Naive thymus-derived CD4-positive, alpha-beta T cell (primary cell): ENCODE measurements around the gene DACH1. TPM values are rescaled to one million over a fixed set of nuclear protein-coding genes. Genes with fewer than 3 reads are reported as not detected.

ENCODE experiments used
- ATAC-seq: fragments of 150-1000 bp; cut with Tn5 transposase; 2 replicates; pipeline ENCODE4 v1.10.0; 2021; ENCODE audit warnings: mild to moderate bottlenecking, moderate library complexity
- CTCF ChIA-PET: fragments of 350-600 bp; sonication (Branson Sonifier 250); formaldehyde crosslinking; loops from one replicate; lab custom pipeline; 2021; ENCODE audit warnings: antibody characterized with exemption; lab: Charles Lee
- POLR2A ChIA-PET: fragments of 350-600 bp; sonication (Branson Sonifier 250); formaldehyde crosslinking; loops from one replicate; lab custom pipeline; 2021; ENCODE audit warnings: antibody characterized with exemption, inconsistent platforms; lab: Charles Lee
- DNase-seq, 9 donors: peaks; one replicate each; pipeline versions ENCODE4 v3.0.0 to v3.0.0-alpha.2; 2020 to 2022; ENCODE audit warnings: mixed read lengths in 1 of 9
- H3K27ac ChIP-seq: one replicate; pipeline ENCODE4 v1.7.0; 2013; ENCODE audit warnings: mild to moderate bottlenecking, low read depth, low read length, moderate library complexity
- H3K27me3 ChIP-seq, 2 donors: one replicate each; pipeline ENCODE4 v1.7.0; 2013; ENCODE audit warnings: low read length in 2 of 2, mild to moderate bottlenecking in 2 of 2, moderate library complexity in 2 of 2; ENCODE audit not compliant: control insufficient read depth in 2 of 2, insufficient read depth in 2 of 2
- H3K36me3 ChIP-seq, 3 experiments: 1 replicate in 2 of 3; 2 replicates in 1 of 3; pipeline ENCODE4 v1.7.0; 2013; ENCODE audit warnings: low read length in 3 of 3, mild to moderate bottlenecking in 3 of 3, moderate library complexity in 1 of 3; ENCODE audit not compliant: insufficient read depth in 3 of 3, control insufficient read depth in 2 of 3
- H3K4me1 ChIP-seq, 2 donors: one replicate each; pipeline ENCODE4 v1.7.0; 2013; ENCODE audit warnings: low read length in 2 of 2, mild to moderate bottlenecking in 2 of 2, moderate library complexity in 1 of 2; ENCODE audit not compliant: control insufficient read depth in 2 of 2, insufficient read depth in 2 of 2
- H3K4me3 ChIP-seq: 2 replicates; pipeline ENCODE4 v1.7.0; 2013; ENCODE audit warnings: mild to moderate bottlenecking, low read length
- H3K9me3 ChIP-seq, 3 experiments: 1 replicate in 2 of 3; 2 replicates in 1 of 3; pipeline ENCODE4 v1.7.0; 2013; ENCODE audit warnings: low read length in 3 of 3; ENCODE audit not compliant: control insufficient read depth in 2 of 3
- H3K27ac Mint-ChIP-seq, 9 donors: one replicate each; pipeline ENCODE4 v1.8.0; 2020 to 2022; ENCODE audit warnings: mixed read lengths in 9 of 9, mild to moderate bottlenecking in 8 of 9, moderate library complexity in 5 of 9, inconsistent platforms in 2 of 9
- H3K27me3 Mint-ChIP-seq, 5 donors: one replicate each; pipeline ENCODE4 v1.8.0; 2021 to 2022; ENCODE audit warnings: mixed read lengths in 5 of 5, mild to moderate bottlenecking in 1 of 5
- H3K36me3 Mint-ChIP-seq, 5 donors: one replicate each; pipeline ENCODE4 v1.8.0; 2020 to 2022; ENCODE audit warnings: mixed read lengths in 5 of 5, mild to moderate bottlenecking in 3 of 5, inconsistent platforms in 1 of 5
- H3K4me1 Mint-ChIP-seq, 7 donors: one replicate each; pipeline ENCODE4 v1.8.0; 2020 to 2022; ENCODE audit warnings: mixed read lengths in 7 of 7, mild to moderate bottlenecking in 3 of 7, inconsistent platforms in 1 of 7
- H3K4me3 Mint-ChIP-seq, 10 donors: one replicate each; pipeline ENCODE4 v1.8.0; 2020 to 2022; ENCODE audit warnings: mild to moderate bottlenecking in 10 of 10, mixed read lengths in 10 of 10, moderate library complexity in 6 of 10, inconsistent platforms in 2 of 10
- H3K9me3 Mint-ChIP-seq, 11 donors: one replicate each; pipeline ENCODE4 v1.8.0; 2020 to 2022; ENCODE audit warnings: mixed read lengths in 11 of 11, mild to moderate bottlenecking in 4 of 11, inconsistent platforms in 1 of 11, moderate library complexity in 1 of 11
- intact Hi-C, 2 donors: fragments of 100-400 bp; cut with micrococcal nuclease; formaldehyde crosslinking; loops; one replicate each; pipeline ENCODE4 v1.15.1; 2023
- polyA plus RNA-seq, 2 donors: library from polyadenylated mRNA; unstranded; fragments of 300-500 nt; fragmentation: Illumina TruSeq; gene quantifications; one replicate each; pipeline ENCODE4 v1.2.3, GENCODE V29; 2021
- total RNA-seq, 6 experiments: library from RNA in 5 of 6; stranded (reverse) in 5 of 6; gene quantifications; 1 replicate in 5 of 6; 2 replicates in 1 of 6; pipeline ENCODE4 v1.2.3 and lab custom pipeline; 2021 to 2026

The DACH1 gene
- total and polyA plus RNA-seq, 7 experiments from 2014 or later, result 0.20 to 1.7 (median 0.57) TPM; not detected in 1

GRCh38 chr13:71869274-71869673 lies 2.3 kb upstream of the DACH1 start:
- ATAC-seq, result no peak
- POLR2A ChIA-PET, result no interaction called here
- peak overlapping the region in 1 of 10 donors; percentile 49 for H3K4me3 Mint-ChIP-seq

GRCh38 chr13:71866335-71867130 lies 471 bp downstream of the DACH1 start:
- DNase-seq (peak; percentile 4 to 48 (median 35)), ATAC-seq (peak; percentile 37)
- H3K4me3 Mint-ChIP-seq, result peak overlapping the region; percentile 75 to 93 (median 84)
- peaks cover 48 to 80% (median 52%) of the 10 kb centered on the region in 5 donors for H3K27me3 Mint-ChIP-seq
- H3K4me1 ChIP-seq, result peaks cover 0 to 10% of the 10 kb centered on the region in 2 donors
- intact Hi-C loops, result no loop called here
- ChIA-PET POLR2A (interaction anchor here (0.5 kb wide), 1 partner anchor 50 kb away, joined by 3 read pairs; no protein-coding TSS in a partner anchor), CTCF (no interaction called here)
- no peaks in the 10 kb centered on the region for H3K9me3 ChIP-seq
- peaks cover 0 to 6% (median 0%) of the 10 kb centered on the region in 11 donors for H3K9me3 Mint-ChIP-seq
- H3K27ac ChIP-seq, result no peak overlapping the region
- peak overlapping the region in 4 of 9 donors; percentile 42 to 71 (median 64) for H3K27ac Mint-ChIP-seq
- peaks cover 12 to 37% (median 32%) of the 10 kb centered on the region in 7 donors for H3K4me1 Mint-ChIP-seq
- peaks cover 0 to 8% of the 10 kb centered on the region in 2 donors for H3K27me3 ChIP-seq
- peaks cover 0 to 4% (median 0%) of the 10 kb centered on the region in 5 donors for H3K36me3 Mint-ChIP-seq
- no peaks in the 10 kb centered on the region for H3K36me3 ChIP-seq
- H3K4me3 ChIP-seq, result peak overlapping the region; percentile 23

More at GRCh38 chr13:71869274-71869673, 2.3 kb upstream of the DACH1 start:
- Mint-ChIP-seq H3K27ac (no peak overlapping the region), H3K27me3 (peaks cover 28 to 67% (median 42%) of the 10 kb centered on the region in 5 donors), H3K9me3 (peaks cover 0 to 6% (median 0%) of the 10 kb centered on the region in 11 donors), H3K36me3 (peaks cover 0 to 3% (median 0%) of the 10 kb centered on the region in 5 donors), H3K4me1 (peaks cover 9 to 26% (median 20%) of the 10 kb centered on the region in 7 donors)
- no peaks in the 10 kb centered on the region for H3K27me3 ChIP-seq
- no peak overlapping the region for H3K4me3 ChIP-seq
- DNase-seq, result no peak
- H3K4me1 ChIP-seq, result peaks cover 0 to 5% of the 10 kb centered on the region in 2 donors
- intact Hi-C loops, result no loop called here
- no peaks in the 10 kb centered on the region for H3K36me3 ChIP-seq
- H3K9me3 ChIP-seq, result no peaks in the 10 kb centered on the region
- CTCF ChIA-PET, result interaction anchor here (1.2 kb wide), 1 partner anchor 13 kb away, joined by 3 read pairs; no protein-coding TSS in a partner anchor
- no peak overlapping the region for H3K27ac ChIP-seq

GRCh38 chr13:71865874-71866334 lies 1.1 kb downstream of the DACH1 start:
- Mint-ChIP-seq H3K27me3 (peaks cover 51 to 79% (median 54%) of the 10 kb centered on the region in 5 donors), H3K4me3 (peak overlapping the region; percentile 73 to 85 (median 78)), H3K4me1 (peaks cover 12 to 37% (median 32%) of the 10 kb centered on the region in 7 donors), H3K27ac (no peak overlapping the region), H3K9me3 (peaks cover 0 to 6% (median 0%) of the 10 kb centered on the region in 11 donors), H3K36me3 (peaks cover 0 to 4% (median 0%) of the 10 kb centered on the region in 5 donors)
- no peaks in the 10 kb centered on the region for H3K9me3 ChIP-seq
- peak overlapping the region; percentile 27 for H3K4me3 ChIP-seq
- H3K4me1 ChIP-seq, result peaks cover 0 to 10% of the 10 kb centered on the region in 2 donors
- H3K27me3 ChIP-seq, result peaks cover 0 to 8% of the 10 kb centered on the region in 2 donors
- ATAC-seq (no peak), DNase-seq (peak in 3 of 9 donors; percentile 8 to 20 (median 10))
- no peak overlapping the region for H3K27ac ChIP-seq
- ChIA-PET CTCF (no interaction called here), POLR2A (no interaction called here)
- intact Hi-C loops, result no loop called here
- H3K36me3 ChIP-seq, result no peaks in the 10 kb centered on the region

- Mint-ChIP-seq H3K4me3 (peak overlapping the region; percentile 85 to 97 (median 90)), H3K36me3 (peaks cover 0 to 4% (median 0%) of the 10 kb centered on the region in 5 donors), H3K27ac (peak overlapping the region in 6 of 9 donors; percentile 67 to 85 (median 76)), H3K27me3 (peaks cover 54 to 77% (median 56%) of the 10 kb centered on the region in 5 donors), H3K9me3 (peaks cover 0 to 6% (median 0%) of the 10 kb centered on the region in 11 donors), H3K4me1 (peaks cover 12 to 37% (median 32%) of the 10 kb centered on the region in 7 donors)
- ChIA-PET POLR2A (no interaction called here), CTCF (no interaction called here)
- Histone ChIP-seq H3K9me3 (no peaks in the 10 kb centered on the region), H3K27ac (no peak overlapping the region), H3K36me3 (no peaks in the 10 kb centered on the region), H3K4me1 (peaks cover 0 to 10% of the 10 kb centered on the region in 2 donors), H3K4me3 (peak overlapping the region; percentile 39), H3K27me3 (peaks cover 0 to 8% of the 10 kb centered on the region in 2 donors)
- ATAC-seq (peak; percentile 20), DNase-seq (peak in 6 of 9 donors; percentile 3 to 32 (median 14))
- intact Hi-C loops, result no loop called here
Measured at GRCh38 chr13:71864986-71865873, 1.8 kb downstream of the DACH1 start.

GRCh38 chr13:71864094-71864985 lies 2.7 kb downstream of the DACH1 start:
- Mint-ChIP-seq H3K4me3 (peak overlapping the region; percentile 85 to 97 (median 90)), H3K27ac (peak overlapping the region in 6 of 9 donors; percentile 67 to 85 (median 76)), H3K27me3 (peaks cover 47 to 70% (median 50%) of the 10 kb centered on the region in 5 donors), H3K36me3 (peaks cover 0 to 4% (median 0%) of the 10 kb centered on the region in 5 donors), H3K9me3 (peaks cover 0 to 6% (median 0%) of the 10 kb centered on the region in 11 donors), H3K4me1 (peaks cover 12 to 37% (median 32%) of the 10 kb centered on the region in 7 donors)
- ATAC-seq (peak; percentile 69), DNase-seq (peak in 7 of 9 donors; percentile 2 to 39 (median 22))
- intact Hi-C loops, result no loop called here
- peaks cover 0 to 10% of the 10 kb centered on the region in 2 donors for H3K4me1 ChIP-seq
- ChIA-PET POLR2A (no interaction called here), CTCF (no interaction called here)
- H3K9me3 ChIP-seq, result no peaks in the 10 kb centered on the region
- H3K4me3 ChIP-seq, result peak overlapping the region; percentile 39
- H3K27me3 ChIP-seq, result peaks cover 0 to 8% of the 10 kb centered on the region in 2 donors
- no peaks in the 10 kb centered on the region for H3K36me3 ChIP-seq
- no peak overlapping the region for H3K27ac ChIP-seq
